ENCODE data around the gene EXOC2. TPM values are rescaled to one million over a fixed set of nuclear protein-coding genes. Genes with fewer than 3 reads are reported as not detected.
A peak's percentile ranks its signal among the peaks of the same experiment; 100 is the strongest.
"Not testable (repeated sequence)": the region's sequence is repeated elsewhere in the genome, so short reads cannot be mapped to it uniquely, and the experiment has no call there.

Gene EXOC2
- total RNA-seq, 1 experiment from 2014 or later = 62.4 TPM

GRCh38 chr6:582370-582769 lies 110.6 kb downstream of the EXOC2 start:
- DNase-seq (ENCODE audit: low spot score) = no peak

GRCh38 chr6:579339-579738 lies 113.6 kb downstream of the EXOC2 start:
- peak; percentile 32 for DNase-seq (ENCODE audit: low spot score)

DNA sequence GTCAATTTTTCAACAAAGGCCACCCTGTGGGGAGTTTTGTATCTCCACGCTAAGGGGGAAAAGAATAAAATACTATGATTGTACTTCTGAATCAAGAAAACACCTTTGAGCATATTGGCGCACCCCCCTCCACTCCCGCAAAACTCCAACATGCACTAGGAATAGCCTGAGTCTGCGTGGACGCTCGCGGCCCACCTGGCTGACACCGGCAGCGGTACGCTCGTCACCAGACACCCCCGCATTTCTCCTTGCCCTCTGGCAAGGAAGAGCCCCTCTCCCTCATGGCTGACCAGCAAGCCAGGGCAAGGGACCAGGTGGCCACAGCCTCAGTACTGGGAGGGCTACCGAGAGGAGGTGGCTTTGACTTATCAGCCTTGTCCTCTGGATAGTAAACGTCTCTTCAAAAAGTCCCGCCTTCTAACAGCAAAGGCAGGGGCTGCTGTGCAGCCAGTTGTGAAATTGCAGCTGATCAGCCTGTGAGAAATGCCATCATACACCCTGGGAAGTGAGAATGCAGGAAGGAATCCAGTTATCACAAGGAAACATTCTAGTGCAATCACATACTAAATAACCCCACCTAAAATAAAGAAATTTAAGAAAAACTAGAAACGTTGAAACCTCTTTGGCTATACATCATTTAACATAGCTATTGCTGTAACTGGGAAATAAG lies 120.2 kb downstream of the EXOC2 start:
- no peak for DNase-seq (ENCODE audit: low spot score)

DNA sequence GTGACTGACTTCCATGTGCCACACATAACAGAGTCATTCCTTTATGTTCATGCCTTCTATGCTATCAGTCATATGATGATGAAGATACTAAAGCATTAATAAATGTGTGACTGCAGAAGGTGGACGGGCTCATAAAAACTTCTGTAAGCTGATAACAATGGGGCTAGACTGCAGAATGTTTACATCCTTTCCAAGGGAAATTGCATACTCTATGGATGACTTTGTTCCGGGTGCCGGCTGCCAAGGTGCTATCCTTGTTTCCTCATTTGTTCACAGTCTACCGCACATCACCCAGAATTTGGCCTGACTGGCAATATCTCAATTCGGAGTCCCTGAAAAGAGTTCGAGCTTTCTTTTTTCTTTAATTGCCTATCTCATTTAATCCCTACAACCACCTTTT lies 121.0 kb downstream of the EXOC2 start:
- no peak for DNase-seq (ENCODE audit: low spot score)

- DNase-seq (ENCODE audit: low spot score) = no peak
Observed at GRCh38 chr6:570825-571224, 122.1 kb downstream of the EXOC2 start.

GRCh38 chr6:568954-569523 lies 123.9 kb downstream of the EXOC2 start:
- no peak for DNase-seq (ENCODE audit: low spot score)

DNA sequence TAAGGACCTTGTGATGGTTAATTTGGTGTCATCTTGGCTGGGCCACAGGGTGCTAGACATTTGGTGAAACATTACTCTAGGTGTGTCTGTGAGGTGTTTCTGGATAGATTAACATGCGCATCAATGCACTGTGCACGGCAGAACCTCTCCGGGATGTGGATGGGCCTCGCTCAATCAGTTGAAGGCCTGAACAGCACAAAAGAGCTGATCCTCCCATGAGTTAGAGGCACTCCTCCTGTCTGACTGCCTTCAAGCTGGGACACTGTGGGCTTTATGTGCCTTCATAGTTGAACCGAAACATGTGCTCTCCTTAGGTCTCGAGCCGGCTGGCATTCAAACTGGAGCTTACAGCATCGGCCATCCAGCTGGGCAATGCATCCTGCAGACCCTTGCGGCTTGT lies 124.9 kb downstream of the EXOC2 start:
- no peak for DNase-seq (ENCODE audit: low spot score)

DNA sequence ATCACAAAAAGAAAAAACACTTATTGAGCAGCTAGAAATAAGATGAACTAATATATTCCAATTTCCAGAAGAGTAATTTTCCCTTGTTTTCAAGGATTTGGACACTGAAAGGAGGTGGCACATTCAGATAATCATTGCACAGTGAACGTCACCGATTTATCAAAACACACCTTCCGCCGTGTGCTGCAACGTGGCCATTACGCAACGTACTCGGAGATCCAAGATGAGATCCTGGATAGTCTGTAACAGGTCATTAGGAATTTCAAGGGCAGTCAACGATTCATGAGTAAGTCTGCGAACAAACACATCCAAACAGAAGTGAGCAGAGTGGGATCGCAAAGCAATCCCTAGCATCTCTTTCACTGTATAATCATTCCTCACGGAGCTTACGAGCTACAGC lies 129.1 kb downstream of the EXOC2 start:
- DNase-seq (ENCODE audit: low spot score) = no peak

- no peak for DNase-seq (ENCODE audit: low spot score)
Observed at GRCh38 chr6:562052-562676, 130.8 kb downstream of the EXOC2 start.

DNA sequence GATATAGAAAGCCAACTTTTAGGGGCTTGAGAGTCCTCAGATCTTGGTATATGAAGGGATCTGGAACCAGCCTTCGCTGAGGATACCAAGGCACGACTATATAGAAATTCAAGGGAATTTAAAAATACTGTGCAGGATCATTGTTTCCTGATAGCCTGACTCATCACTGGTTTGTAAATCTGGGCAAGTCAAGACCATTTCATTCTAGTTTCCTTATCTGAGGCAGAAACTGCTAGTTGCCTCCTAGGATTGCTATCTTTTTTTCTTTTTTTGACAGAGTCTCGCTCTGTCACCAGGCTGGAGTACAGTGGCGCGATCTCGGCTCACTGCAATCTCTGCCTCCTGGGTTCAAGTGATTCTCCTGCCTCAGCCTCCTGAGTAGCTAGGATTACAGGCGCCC lies 131.6 kb downstream of the EXOC2 start:
- not testable (repeated sequence) for DNase-seq (ENCODE audit: low spot score)

DNA sequence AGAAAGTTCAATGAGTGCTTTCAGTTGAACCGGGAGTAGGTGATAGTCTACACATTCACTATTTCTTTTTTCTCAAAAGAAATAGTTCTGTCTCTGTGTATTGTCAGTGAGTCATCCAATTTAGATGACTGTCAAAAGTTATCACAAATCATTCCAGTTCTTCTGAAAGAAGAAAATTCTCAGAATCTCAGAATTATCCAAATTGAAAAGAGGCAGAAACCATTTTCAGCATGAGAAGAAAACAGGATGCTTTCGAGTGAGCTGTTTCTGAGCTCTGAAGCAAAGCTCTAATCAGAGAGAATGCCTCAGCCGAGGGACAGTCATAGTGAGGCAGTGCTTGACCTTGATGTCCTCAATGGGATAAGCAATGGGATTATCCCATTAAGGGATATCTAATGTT lies 134.0 kb downstream of the EXOC2 start:
- no peak for DNase-seq (ENCODE audit: low spot score)

GRCh38 chr6:558089-558488 lies 134.8 kb downstream of the EXOC2 start:
- no peak for DNase-seq (ENCODE audit: low spot score)

DNA sequence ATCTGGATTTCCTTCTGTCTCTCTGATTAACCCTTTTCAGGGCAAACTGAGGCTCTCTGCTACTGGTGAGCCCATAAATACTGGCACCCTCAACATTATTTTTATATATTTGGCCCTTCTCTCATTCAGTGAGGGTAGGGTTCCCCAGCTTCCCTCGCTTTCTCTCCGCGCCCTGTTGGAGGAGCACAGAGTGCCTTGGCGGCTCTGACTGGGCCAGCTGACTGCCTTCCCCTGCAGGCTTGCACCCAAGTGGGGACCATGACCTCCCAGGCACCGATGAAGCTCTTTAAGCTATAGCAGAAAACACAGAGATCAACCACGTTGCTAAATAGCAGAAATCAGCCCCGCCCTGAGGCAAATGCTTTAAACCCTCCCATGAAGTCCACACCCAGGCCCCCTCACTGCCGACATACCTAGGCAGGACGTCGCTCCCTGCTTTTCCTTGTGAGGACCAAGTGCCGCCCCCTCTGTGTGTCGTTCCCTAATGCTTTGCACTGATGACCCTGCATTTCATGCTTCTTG lies 141.0 kb downstream of the EXOC2 start:
- no peak for DNase-seq (ENCODE audit: low spot score)

- DNase-seq (ENCODE audit: low spot score) = peak; percentile 56
Observed at GRCh38 chr6:551405-551804, 141.5 kb downstream of the EXOC2 start.

DNA sequence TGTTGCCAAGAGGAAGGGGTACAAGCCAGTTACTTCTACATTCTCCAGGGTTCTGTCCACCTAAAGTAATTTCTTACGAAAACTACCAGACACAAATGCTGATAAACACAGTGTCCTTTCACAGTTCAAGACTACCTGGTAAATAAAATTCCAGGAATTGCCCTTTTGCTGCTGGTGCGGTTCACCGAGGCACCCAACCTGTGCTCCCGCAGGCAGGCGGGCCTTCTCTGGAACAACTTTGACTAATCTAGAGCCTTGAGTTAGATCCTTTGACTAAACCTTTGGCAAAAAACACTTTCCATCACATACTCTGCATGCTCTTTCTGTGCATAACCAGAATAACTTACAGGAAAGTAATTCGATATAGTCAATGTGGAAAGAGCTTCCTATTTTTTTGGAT lies 143.0 kb downstream of the EXOC2 start:
- DNase-seq (ENCODE audit: low spot score) = no peak

DNA sequence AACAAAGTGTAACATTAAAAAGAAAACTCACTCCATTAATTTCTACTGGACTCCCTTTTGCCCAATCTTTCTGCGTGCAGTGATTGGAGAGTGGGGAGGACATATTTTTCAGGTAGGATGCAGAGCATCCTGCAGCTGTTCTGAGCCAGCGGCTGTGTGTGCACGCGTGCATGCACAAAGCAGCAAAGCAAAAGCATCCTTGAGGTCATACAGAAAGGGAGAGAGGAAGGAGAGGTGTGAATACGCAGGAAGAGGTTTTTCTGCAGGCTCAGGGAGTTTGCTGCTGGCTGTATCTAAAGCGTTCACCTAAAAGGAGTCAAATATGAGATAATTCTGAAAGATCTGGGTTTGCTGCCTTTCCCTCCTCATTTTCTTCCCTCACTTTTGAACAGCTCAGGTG lies 144.4 kb downstream of the EXOC2 start:
- no peak for DNase-seq (ENCODE audit: low spot score)

- no peak for DNase-seq (ENCODE audit: low spot score)
Observed at GRCh38 chr6:548091-548490, 144.8 kb downstream of the EXOC2 start.

DNA sequence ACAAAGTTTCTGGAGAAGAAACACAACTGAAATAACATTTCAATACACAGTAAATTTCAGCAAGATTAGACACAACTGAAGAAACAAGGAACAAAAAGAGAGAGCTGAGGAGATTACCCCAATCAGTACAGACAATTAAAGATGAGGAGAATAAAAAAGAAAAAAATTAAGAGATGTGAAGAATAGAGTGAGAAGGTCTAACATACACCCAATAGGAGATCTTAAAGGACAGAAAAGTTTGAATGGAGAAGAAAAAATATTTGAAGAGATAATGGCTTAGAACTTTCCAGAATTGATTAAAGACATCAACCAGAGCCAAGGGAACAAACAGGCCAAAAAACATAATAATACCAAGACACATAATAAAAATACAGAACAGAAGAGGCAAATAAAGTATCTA lies 152.4 kb downstream of the EXOC2 start:
- no peak for DNase-seq (ENCODE audit: low spot score)

- DNase-seq (ENCODE audit: low spot score) = no peak
Observed at GRCh38 chr6:537114-537513, 155.8 kb downstream of the EXOC2 start.

- no peak for DNase-seq (ENCODE audit: low spot score)
Observed at GRCh38 chr6:530425-530824, 162.5 kb downstream of the EXOC2 start.

DNA sequence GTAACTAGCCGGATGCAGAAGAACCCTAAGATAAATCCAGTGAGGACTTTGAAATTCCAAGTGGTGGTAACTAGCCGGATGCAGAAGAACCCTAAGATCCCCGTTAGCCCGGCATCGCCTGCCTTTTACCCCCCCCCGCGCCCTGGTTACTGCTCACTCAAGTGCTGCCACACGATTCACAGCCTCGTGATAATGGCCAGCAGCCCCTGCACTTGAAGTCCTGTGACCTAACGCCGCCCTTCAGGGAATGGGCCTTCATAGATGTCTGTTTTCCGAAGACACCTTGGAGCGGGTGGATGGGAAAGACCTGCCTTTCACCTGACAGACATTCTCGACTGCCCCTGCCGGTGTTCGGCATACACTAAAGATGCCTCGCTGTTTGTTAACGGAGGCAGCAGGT lies 163.9 kb downstream of the EXOC2 start:
- no peak for DNase-seq (ENCODE audit: low spot score)

- DNase-seq (ENCODE audit: low spot score) = no peak
Observed at GRCh38 chr6:527989-528673, 164.8 kb downstream of the EXOC2 start.

DNA sequence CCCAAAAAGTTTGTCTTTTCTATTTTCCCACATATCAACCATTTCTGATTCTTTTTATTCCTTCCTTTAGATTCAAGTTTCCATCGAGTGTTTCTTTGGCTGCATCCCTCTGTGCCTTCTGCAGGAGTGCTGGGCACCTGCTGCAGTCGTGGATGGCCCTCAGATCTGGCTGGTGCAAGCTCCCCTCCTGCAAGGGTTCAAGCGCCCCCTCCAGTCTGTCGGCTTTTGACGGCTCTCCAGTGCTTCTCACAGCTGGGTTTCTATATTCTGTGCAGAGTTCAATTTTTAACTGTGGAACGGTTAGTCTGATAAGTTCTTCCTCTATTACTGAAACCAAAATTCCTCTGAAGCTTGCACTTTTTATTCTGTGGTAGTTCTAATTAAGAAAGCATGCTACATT lies 168.1 kb downstream of the EXOC2 start:
- no peak for DNase-seq (ENCODE audit: low spot score)
